Epithelial cell of esophagus (primary cell): ENCODE results near the gene GFOD1.
"Not testable (repeated sequence)": the region's sequence is repeated elsewhere in the genome, so short reads cannot be mapped to it uniquely, and the experiment has no call there.

Experiments used
- DNase-seq: peaks from one replicate; pipeline ENCODE4 v3.0.0; 2010; ENCODE audit warnings: low read depth
- H3K4me3 ChIP-seq: 2 replicates; pipeline ENCODE4 v1.5.1; 2011; ENCODE audit warnings: mild to moderate bottlenecking, low read length, control low read depth
- TF ChIP-seq, protein P1 (sequence below): IDR thresholded peaks from 2 replicates; pipeline ENCODE4 v1.5.1; 2011; ENCODE audit warnings: low read depth, mild to moderate bottlenecking, low read length, control low read depth, inconsistent platforms; ENCODE audit not compliant: insufficient read depth; ENCODE audit errors: missing control alignments

Gene GFOD1

DNA sequence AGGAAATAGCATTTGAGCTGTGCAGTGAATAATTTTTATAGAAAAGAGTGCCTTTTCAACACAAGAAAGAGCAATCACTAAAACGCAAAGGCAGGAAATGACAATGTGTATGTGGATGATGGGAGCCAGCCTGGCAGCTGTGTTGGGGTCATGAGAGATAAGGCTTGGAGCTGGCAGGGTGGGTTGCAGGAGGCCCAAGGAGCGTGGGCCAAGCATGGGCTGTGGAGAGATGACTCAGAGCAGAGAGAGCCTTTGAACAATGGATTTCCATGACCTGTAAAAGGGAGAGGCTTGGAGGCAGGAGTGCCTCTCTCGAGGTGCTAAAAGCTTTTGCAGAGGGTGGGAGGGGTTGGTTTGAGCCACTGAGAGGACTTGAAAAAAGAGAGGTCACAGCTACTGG is 152.4 kb downstream of the GFOD1 start:
- peak; percentile 37 for DNase-seq
- no peak overlapping the region for H3K4me3 ChIP-seq
- TF ChIP-seq, protein P1, sequence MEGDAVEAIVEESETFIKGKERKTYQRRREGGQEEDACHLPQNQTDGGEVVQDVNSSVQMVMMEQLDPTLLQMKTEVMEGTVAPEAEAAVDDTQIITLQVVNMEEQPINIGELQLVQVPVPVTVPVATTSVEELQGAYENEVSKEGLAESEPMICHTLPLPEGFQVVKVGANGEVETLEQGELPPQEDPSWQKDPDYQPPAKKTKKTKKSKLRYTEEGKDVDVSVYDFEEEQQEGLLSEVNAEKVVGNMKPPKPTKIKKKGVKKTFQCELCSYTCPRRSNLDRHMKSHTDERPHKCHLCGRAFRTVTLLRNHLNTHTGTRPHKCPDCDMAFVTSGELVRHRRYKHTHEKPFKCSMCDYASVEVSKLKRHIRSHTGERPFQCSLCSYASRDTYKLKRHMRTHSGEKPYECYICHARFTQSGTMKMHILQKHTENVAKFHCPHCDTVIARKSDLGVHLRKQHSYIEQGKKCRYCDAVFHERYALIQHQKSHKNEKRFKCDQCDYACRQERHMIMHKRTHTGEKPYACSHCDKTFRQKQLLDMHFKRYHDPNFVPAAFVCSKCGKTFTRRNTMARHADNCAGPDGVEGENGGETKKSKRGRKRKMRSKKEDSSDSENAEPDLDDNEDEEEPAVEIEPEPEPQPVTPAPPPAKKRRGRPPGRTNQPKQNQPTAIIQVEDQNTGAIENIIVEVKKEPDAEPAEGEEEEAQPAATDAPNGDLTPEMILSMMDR, result no peak

DNA sequence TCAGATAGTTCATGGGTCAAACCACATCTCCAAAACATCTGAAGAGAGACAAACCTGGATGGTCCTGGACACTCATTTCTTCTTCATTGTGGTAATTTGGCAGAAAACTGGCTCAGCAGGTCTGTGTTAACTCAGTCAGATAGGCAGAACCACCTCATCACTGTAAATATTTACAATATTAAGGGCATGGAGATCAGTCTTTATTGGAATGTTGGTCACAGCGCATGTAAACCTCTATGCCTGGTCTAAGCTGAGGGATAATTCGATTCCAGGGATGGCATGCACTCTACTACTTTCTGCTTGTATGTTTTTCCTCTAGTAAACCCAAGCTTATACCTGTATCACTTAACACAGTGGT is 155.1 kb downstream of the GFOD1 start:
- no peak for DNase-seq
- TF ChIP-seq, protein P1, result no peak
- no peak overlapping the region for H3K4me3 ChIP-seq

DNA sequence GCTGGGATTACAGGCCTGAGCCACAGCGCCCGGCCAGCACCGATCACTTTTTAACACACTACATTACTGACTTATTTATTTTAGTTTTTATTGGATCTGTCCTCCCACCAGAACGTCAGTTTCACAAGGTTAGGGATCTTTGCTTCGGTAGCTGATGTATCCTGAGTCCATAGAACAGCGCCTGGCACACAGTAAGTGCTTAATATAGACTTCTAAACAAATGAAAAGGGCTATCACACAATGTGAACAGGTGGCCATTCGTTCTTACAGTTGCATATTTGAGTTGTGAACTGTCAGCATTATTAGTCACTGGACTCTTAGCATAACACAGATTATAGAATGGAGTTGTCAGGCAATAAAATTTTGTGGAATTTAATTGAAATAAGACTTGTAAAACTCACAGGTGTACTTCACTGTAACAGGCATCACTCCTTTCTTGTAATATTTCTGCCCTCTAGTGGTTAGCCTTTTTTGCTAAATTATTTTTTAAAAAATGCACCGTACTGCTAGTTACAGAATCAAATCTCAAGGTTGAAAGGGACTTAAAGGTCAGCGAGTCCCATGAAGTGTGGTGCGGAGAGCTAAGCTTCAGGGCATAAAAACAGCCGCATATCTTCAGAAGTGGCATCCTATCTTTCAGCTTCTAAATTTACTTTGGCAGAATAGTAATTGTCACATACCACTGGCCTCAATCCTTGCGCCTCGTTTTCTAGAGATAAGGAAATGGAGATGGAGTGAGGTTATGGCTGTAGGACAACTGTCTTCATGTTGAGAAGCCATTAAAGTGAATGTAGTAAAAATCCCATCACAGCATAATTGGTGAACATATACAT is 155.7 kb downstream of the GFOD1 start:
- no peak overlapping the region for H3K4me3 ChIP-seq
- TF ChIP-seq, protein P1, result peak; percentile 44
- peak; percentile 34 for DNase-seq

DNA sequence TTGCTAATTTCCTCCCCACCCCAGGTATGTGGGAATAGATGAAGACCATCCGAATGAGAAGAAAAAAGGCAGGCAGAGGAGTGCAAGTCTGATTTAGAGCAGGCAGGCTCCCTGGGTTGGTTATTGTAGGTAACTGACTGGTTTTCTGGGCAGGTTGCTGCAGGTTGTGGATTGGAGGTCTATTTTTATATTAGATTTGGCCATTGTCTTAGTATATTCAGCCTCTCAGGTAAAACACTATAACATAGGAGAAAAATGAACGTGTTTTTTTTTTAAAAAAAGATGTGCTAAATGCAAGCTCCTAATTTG is 158.6 kb downstream of the GFOD1 start:
- TF ChIP-seq, protein P1, result no peak
- H3K4me3 ChIP-seq, result peak overlapping the region; percentile 97
- DNase-seq, result no peak

DNA sequence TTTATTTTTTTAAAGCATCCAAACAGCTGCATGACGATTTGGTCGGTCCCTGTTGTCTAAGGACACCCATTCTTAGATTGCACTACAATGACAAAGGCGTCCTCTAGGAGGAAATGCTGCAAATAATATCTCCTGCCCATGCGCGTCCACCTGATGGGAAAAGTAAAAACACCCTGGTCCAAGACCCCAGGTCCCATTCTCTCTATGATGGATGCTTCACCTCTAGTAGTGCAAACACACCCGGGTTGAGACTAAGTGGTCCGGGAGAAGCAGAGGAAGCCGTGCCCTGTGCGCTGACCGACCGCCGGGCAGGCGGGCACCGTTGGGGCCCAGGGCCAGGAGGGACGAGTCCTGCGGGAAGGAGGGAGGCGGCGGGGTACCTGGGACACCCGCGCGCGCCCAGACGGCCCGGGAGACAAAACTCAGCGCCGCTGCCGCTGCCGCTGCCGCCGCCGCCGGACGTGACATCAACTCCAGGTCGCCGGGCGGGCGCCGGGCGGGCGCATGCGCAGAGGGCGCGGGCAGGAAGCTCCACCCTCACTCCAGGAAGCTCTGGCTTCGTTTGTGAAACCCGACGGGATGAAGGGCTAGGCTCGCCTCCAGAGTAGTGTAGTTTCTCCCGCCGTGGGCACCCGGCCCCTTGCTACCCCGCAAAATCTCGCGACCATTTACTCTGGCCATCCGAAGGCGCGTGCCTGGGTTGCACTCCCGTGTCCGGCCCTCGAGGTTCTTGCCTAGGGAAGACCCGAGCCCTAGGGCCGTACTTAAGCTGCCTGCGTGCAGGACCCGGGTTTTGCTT is 159.1 kb downstream of the GFOD1 start, which contains the start of gene TBC1D7:
Gene TBC1D7 (minus strand): TSS at position 462 of the 799 bp plus-strand sequence. CDS start 1,639 bp downstream, outside the sequence.
- H3K4me3 ChIP-seq, result peak within 1 kb of the TSS; percentile 97
- TF ChIP-seq, protein P1, result peak; percentile 41
- DNase-seq, result peak; percentile 93

DNA sequence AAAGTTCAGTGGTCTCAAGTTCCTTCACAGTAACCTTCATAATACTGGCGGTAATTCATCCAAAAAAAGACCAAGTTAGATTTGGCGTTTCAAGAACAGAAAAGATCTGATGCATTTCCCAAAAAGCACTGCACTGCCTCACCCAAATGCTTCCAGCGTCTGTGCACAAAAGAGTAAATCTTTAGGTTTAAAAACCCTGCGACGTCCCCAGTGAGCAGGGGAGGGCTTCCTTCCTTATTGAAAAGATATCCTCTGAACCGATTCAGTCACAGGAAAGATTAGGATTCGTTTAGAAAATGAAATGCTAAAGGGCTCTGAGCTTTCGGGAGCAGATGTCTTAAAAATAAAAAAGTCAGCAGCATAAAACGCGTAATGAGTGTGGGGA is 159.7 kb downstream of the GFOD1 start:
- TF ChIP-seq, protein P1, result no peak
- no peak for DNase-seq
- peak overlapping the region; percentile 97 for H3K4me3 ChIP-seq

DNA sequence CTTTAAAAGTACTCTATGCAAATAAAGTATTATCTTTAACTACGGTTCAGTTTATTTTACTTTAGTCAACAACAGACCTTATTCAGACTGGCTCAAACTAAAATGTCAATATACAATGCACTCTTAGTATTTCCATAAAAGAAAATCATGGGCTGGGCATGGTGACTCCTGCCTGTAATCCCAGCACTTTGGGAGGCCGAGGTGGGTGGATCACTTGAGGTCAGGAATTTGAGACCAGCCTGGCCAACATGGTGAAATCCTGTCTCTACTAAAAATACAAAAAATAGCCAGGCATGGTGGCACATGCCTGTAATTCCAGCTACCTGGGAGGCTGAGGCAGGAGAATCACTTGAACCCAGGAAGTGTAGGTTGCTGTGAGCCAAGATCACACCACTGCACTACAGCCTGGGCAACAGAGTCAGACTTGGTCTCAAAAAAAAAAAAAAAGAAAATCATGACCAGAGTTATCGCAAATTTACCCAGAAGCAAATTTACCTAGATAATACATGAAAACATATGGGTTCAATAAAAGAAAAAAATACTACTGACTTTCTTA is 161.3 kb downstream of the GFOD1 start:
- H3K4me3 ChIP-seq, DNase-seq: not testable (repeated sequence)
